Measurements from ENCODE around the gene MIER3. TPM values are rescaled to one million over a fixed set of nuclear protein-coding genes. Genes with fewer than 3 reads are reported as not detected.

The MIER3 gene
- total RNA-seq, 2 donors from 2014 or later: 48.3 to 51.8 TPM

- WGBS, 2 experiments (ENCODE audit: insufficient coverage in 1 of 2, insufficient read length in 1 of 2): 94 to 100% methylated on average over 1 of the region's 1 CpG
- H3K27ac Mint-ChIP-seq: no peak overlapping the region
These were observed 9.9 kb downstream of the MIER3 start for GRCh38 chr5:56941981-56942380.

GRCh38 chr5:56938858-56939257 lies 13.1 kb downstream of the MIER3 start:
- peaks cover 15% of the 10 kb centered on the region for H3K4me1 Mint-ChIP-seq
- H3K36me3 Mint-ChIP-seq (ENCODE audit: low read depth): peaks cover 83% of the 10 kb centered on the region

More at GRCh38 chr5:56941981-56942380, 9.9 kb downstream of the MIER3 start:
- no peak overlapping the region for H3K4me3 ChIP-seq (ENCODE audit: low read length)
- H3K27me3 ChIP-seq (ENCODE audit: control insufficient read depth, insufficient read depth, low read length, poor library complexity, severe bottlenecking): no peaks in the 10 kb centered on the region
- Mint-ChIP-seq H3K27me3 (ENCODE audit: insufficient read depth) (no peaks in the 10 kb centered on the region), H3K36me3 (ENCODE audit: low read depth) (peaks cover 81% of the 10 kb centered on the region), H3K9me3 (no peaks in the 10 kb centered on the region), H3K4me3 (no peak overlapping the region), H3K4me1 (no peaks in the 10 kb centered on the region)
- H3K36me3 ChIP-seq (ENCODE audit: control insufficient read depth, insufficient read depth, low read length): peaks cover 98% of the 10 kb centered on the region
- H3K9ac ChIP-seq (ENCODE audit: extremely low read depth, low read length, poor library complexity, severe bottlenecking): no peak overlapping the region
- TF ChIP-seq CTCF (conservative IDR thresholded peaks at IDR 0.05): no peak
- DNase-seq: no peak
- no peaks in the 10 kb centered on the region for H3K9me3 ChIP-seq (ENCODE audit: control insufficient read depth, low read length)
- no peaks in the 10 kb centered on the region for H3K4me1 ChIP-seq (ENCODE audit: control insufficient read depth, insufficient read depth, low read length)
- H3K27ac ChIP-seq (ENCODE audit: low read depth, low read length): no peak overlapping the region

GRCh38 chr5:56934325-56934724 lies 17.6 kb downstream of the MIER3 start:
- H3K27me3 ChIP-seq (ENCODE audit: control insufficient read depth, insufficient read depth, low read length, poor library complexity, severe bottlenecking): no peaks in the 10 kb centered on the region
- peaks cover 91% of the 10 kb centered on the region for H3K36me3 ChIP-seq (ENCODE audit: control insufficient read depth, insufficient read depth, low read length)
- no peak overlapping the region for H3K4me3 ChIP-seq (ENCODE audit: low read length)
- peaks cover 21% of the 10 kb centered on the region for H3K4me1 Mint-ChIP-seq
- WGBS, 2 experiments (ENCODE audit: insufficient coverage in 1 of 2, insufficient read length in 1 of 2): 82% methylated on average over 1 of the region's 1 CpG; no CpG with 5 or more reads in 1 of the 2 experiments
- DNase-seq: no peak
- TF ChIP-seq CTCF (conservative IDR thresholded peaks at IDR 0.05): no peak
- H3K4me1 ChIP-seq (ENCODE audit: control insufficient read depth, insufficient read depth, low read length): peaks cover 12% of the 10 kb centered on the region
- no peaks in the 10 kb centered on the region for H3K9me3 ChIP-seq (ENCODE audit: control insufficient read depth, low read length)
- peaks cover 73% of the 10 kb centered on the region for H3K36me3 Mint-ChIP-seq (ENCODE audit: low read depth)
- H3K27ac Mint-ChIP-seq: no peak overlapping the region
- no peak overlapping the region for H3K4me3 Mint-ChIP-seq
- H3K27me3 Mint-ChIP-seq (ENCODE audit: insufficient read depth): no peaks in the 10 kb centered on the region
- no peaks in the 10 kb centered on the region for H3K9me3 Mint-ChIP-seq
- H3K9ac ChIP-seq (ENCODE audit: extremely low read depth, low read length, poor library complexity, severe bottlenecking): no peak overlapping the region
- H3K27ac ChIP-seq (ENCODE audit: low read depth, low read length): no peak overlapping the region

More at GRCh38 chr5:56938858-56939257, 13.1 kb downstream of the MIER3 start:
- Mint-ChIP-seq H3K4me3 (no peak overlapping the region), H3K9me3 (no peaks in the 10 kb centered on the region), H3K27ac (no peak overlapping the region), H3K27me3 (ENCODE audit: insufficient read depth) (no peaks in the 10 kb centered on the region)
- no peak for DNase-seq
- Histone ChIP-seq H3K27me3 (ENCODE audit: control insufficient read depth, insufficient read depth, low read length, poor library complexity, severe bottlenecking) (no peaks in the 10 kb centered on the region), H3K4me1 (ENCODE audit: control insufficient read depth, insufficient read depth, low read length) (peaks cover 11% of the 10 kb centered on the region), H3K9me3 (ENCODE audit: control insufficient read depth, low read length) (no peaks in the 10 kb centered on the region), H3K9ac (ENCODE audit: extremely low read depth, low read length, poor library complexity, severe bottlenecking) (no peak overlapping the region), H3K4me3 (ENCODE audit: low read length) (no peak overlapping the region), H3K36me3 (ENCODE audit: control insufficient read depth, insufficient read depth, low read length) (peaks cover 91% of the 10 kb centered on the region), H3K27ac (ENCODE audit: low read depth, low read length) (no peak overlapping the region)
- 96 to 100% methylated on average over 1 of the region's 1 CpG for WGBS, 2 experiments (ENCODE audit: insufficient coverage in 1 of 2, insufficient read length in 1 of 2)
- no peak for TF ChIP-seq CTCF (conservative IDR thresholded peaks at IDR 0.05)

Measured in endodermal cell (in vitro differentiated cells).